ENCODE measurements around the gene GFY.
"Not testable (repeated sequence)": the region's sequence is repeated elsewhere in the genome, so short reads cannot be mapped to it uniquely, and the experiment has no call there.

GFY gene

GRCh38 chr19:49472936-49473335, 47.7 kb downstream of the GFY start:
- no peak for TF ChIP-seq CTCF (conservative IDR thresholded peaks at IDR 0.05; ENCODE audit: low read length)

GRCh38 chr19:49473501-49473867, 48.3 kb downstream of the GFY start:
- H3K4me3 ChIP-seq (ENCODE audit: low read length), result peak overlapping the region; percentile 76

More at GRCh38 chr19:49472936-49473335, 47.7 kb downstream of the GFY start:
- no peak overlapping the region for H3K4me3 ChIP-seq (ENCODE audit: low read length)
- DNase-seq (ENCODE audit: low read depth), result no peak

GRCh38 chr19:49473868-49474541, 48.8 kb downstream of the GFY start, which contains the start of gene FLT3LG:
Gene FLT3LG, plus strand, starts transcription at chr19:49474215. Its CDS starts 425 bp downstream, at chr19:49474640.
- DNase-seq (ENCODE audit: low read depth), result peak; percentile 73
- H3K4me3 ChIP-seq (ENCODE audit: low read length), result peak within 1 kb of the TSS; percentile 76
- TF ChIP-seq CTCF (conservative IDR thresholded peaks at IDR 0.05; ENCODE audit: low read length), result peak; percentile 79

More at GRCh38 chr19:49473501-49473867, 48.3 kb downstream of the GFY start:
- not testable (repeated sequence) for DNase-seq (ENCODE audit: low read depth)

GRCh38 chr19:49474542-49474924, 49.3 kb downstream of the GFY start:
- H3K4me3 ChIP-seq (ENCODE audit: low read length), result peak overlapping the region; percentile 76
- no peak for DNase-seq (ENCODE audit: low read depth)
- no peak for TF ChIP-seq CTCF (conservative IDR thresholded peaks at IDR 0.05; ENCODE audit: low read length)

GRCh38 chr19:49475191-49475917, 50.2 kb downstream of the GFY start:
- H3K4me3 ChIP-seq (ENCODE audit: low read length), result peak overlapping the region; percentile 76
- TF ChIP-seq CTCF (conservative IDR thresholded peaks at IDR 0.05; ENCODE audit: low read length), result no peak
- no peak for DNase-seq (ENCODE audit: low read depth)

- no peak overlapping the region for H3K4me3 ChIP-seq (ENCODE audit: low read length)
- peak; percentile 60 for TF ChIP-seq CTCF (conservative IDR thresholded peaks at IDR 0.05; ENCODE audit: low read length)
- no peak for DNase-seq (ENCODE audit: low read depth)
Observed at GRCh38 chr19:49475995-49476880, 51.0 kb downstream of the GFY start.
